HepG2 (cell line): ENCODE results near the gene C1orf159. TPM values are rescaled to one million over a fixed set of nuclear protein-coding genes. Genes with fewer than 3 reads are reported as not detected.

Source experiments
- CENPT ChIP-seq: sonication (generic); formaldehyde crosslinking; IDR thresholded peaks from 2 replicates; pipeline ENCODE4 v1.8.0; 2022; ENCODE audit warnings: low read depth, mild to moderate bottlenecking, moderate library complexity, missing genetic modification reagents
- MED8 ChIP-seq: sonication (generic); formaldehyde crosslinking; IDR thresholded peaks from 2 replicates; pipeline ENCODE4 v1.8.1; 2023; ENCODE audit warnings: mild to moderate bottlenecking, missing genetic modification reagents; ENCODE audit not compliant: insufficient replicate concordance
- MEIS2 ChIP-seq: sonication (generic); formaldehyde crosslinking; IDR thresholded peaks from 2 replicates; pipeline ENCODE4 v1.9.0; 2021; ENCODE audit warnings: mild to moderate bottlenecking, missing genetic modification reagents
- NFE2L1 ChIP-seq: sonication (generic); formaldehyde crosslinking; IDR thresholded peaks from 2 replicates; pipeline ENCODE4 v1.4.0; 2020; ENCODE audit warnings: missing genetic modification reagents, mild to moderate bottlenecking, borderline replicate concordance
- NFKB2 ChIP-seq: sonication (generic); formaldehyde crosslinking; IDR thresholded peaks from 2 replicates; pipeline ENCODE4 v1.4.0; 2020; ENCODE audit warnings: missing genetic modification reagents, borderline replicate concordance
- RFX3 ChIP-seq: IDR thresholded peaks from 2 replicates; pipeline ENCODE4 v1.6.1; 2016; ENCODE audit warnings: missing biosample characterization, missing genetic modification reagents
- SAP130 ChIP-seq: IDR thresholded peaks from 2 replicates; pipeline ENCODE4 v1.6.1; 2016; ENCODE audit warnings: low read depth
- ZNF407 ChIP-seq: sonication (generic); formaldehyde crosslinking; IDR thresholded peaks from one replicate; pipeline ENCODE4 v1.5.1; 2020; ENCODE audit warnings: mild to moderate bottlenecking, missing genetic modification reagents; ENCODE audit errors: not compliant biosample characterization
- ZNF563 ChIP-seq: sonication (generic); formaldehyde crosslinking; IDR thresholded peaks from 2 replicates; pipeline ENCODE4 v1.8.0; 2022; ENCODE audit warnings: mild to moderate bottlenecking, moderate library complexity, missing genetic modification reagents
- ZNF839 ChIP-seq: sonication (generic); formaldehyde crosslinking; IDR thresholded peaks from 2 replicates; pipeline ENCODE4 v1.4.0; 2020; ENCODE audit warnings: missing genetic modification reagents, mild to moderate bottlenecking, borderline replicate concordance
- polyA plus RNA-seq, 8 experiments: library from polyadenylated mRNA; depleted of rRNA in 3 of 8; stranded (reverse) in 7 of 8; unstranded in 1 of 8; fragments of >200 nt; fragmentation: Illumina TruSeq in 4 of 8; extraction: Trizol in 4 of 8; gene quantifications; 2 replicates each; pipeline versions ENCODE4 v1.2.1 to v1.2.3, GENCODE V29; 2011 to 2016; ENCODE audit warnings: low read depth in 4 of 8, missing spikeins in 1 of 8, mixed read lengths in 1 of 8; ENCODE audit not compliant: insufficient read depth in 1 of 8
- total RNA-seq, 5 experiments: library from RNA; depleted of rRNA; stranded (reverse); fragments of >200 nt; fragmentation: Illumina TruSeq; extraction: Trizol; gene quantifications; 2 replicates each; pipeline ENCODE4 v1.2.3, GENCODE V29; 2016; ENCODE audit warnings: low read depth in 1 of 5
- TF ChIP-seq, protein P1 (sequence below): IDR thresholded peaks from 2 replicates; pipeline ENCODE4 v1.6.1; 2016; ENCODE audit warnings: missing biosample characterization, missing genetic modification reagents, low read depth
- TF ChIP-seq, protein P2 (sequence below): sonication (generic); formaldehyde crosslinking; IDR thresholded peaks from 2 replicates; pipeline ENCODE4 v1.5.1; 2020; ENCODE audit warnings: missing genetic modification reagents, mild to moderate bottlenecking, borderline replicate concordance
- TF ChIP-seq, protein P3 (sequence below): sonication (generic); formaldehyde crosslinking; IDR thresholded peaks from 2 replicates; pipeline ENCODE4 v1.5.0; 2020; ENCODE audit warnings: missing genetic modification reagents, mild to moderate bottlenecking, borderline replicate concordance

C1orf159 gene
- total and polyA plus RNA-seq, 2 of the 13 experiments (the other 11 are each of a cell fraction or from before 2014, with no cell fraction given) = 3.8 to 6.7 TPM

DNA sequence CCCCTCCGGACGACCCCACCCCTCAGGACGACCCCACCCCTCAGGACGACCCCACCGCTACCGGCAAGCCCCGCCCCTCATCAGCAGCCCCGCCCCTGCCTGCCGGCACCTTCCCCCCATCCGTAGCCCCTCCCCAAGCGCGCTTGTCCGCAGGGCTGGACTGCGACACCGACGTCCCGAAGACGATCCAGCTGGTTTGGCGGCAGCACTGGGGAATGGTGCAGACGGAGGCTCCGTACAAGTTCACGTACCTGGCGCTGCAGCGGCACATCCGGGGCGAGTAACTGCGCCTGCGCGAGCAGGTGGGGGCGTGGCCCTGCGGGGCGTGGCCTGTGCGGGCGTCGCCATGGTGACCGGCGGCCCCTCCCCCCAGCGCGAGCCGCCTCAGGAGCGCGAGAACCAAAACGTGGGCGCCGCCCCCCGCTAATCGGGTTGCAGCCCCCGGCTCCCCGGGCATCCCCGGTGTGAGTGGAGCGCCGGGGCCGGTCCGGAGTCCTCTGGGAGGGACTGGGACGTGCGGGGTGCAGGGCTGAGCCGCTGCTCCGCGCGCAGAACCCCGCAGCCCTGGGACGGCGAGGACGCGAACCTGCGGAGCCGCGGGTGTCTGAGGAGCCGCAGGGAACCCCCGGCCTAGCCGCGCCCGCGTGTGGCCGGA is 46.7 kb downstream of the C1orf159 start (continued):
- TF ChIP-seq, protein P1, sequence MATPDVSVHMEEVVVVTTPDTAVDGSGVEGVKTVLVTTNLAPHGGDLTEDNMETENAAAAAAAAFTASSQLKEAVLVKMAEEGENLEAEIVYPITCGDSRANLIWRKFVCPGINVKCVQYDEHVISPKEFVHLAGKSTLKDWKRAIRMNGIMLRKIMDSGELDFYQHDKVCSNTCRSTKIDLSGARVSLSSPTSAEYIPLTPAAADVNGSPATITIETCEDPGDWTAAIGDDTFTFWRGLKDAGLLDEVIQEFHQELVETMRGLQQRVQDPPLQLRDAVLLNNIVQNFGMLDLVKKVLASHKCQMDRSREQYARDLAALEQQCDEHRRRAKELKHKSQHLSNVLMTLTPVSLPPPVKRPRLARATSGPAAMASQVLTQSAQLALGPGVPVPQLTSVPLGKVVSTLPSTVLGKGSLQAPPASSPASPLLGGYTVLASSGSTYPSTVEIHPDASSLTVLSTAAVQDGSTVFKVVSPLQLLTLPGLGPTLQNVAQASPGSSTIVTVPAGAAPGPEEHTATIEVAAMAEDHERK = no peak
- TF ChIP-seq MEIS2 (CRISPR knock-in tag) = no peak
- TF ChIP-seq ZNF407 (CRISPR knock-in tag) = no peak
- TF ChIP-seq NFKB2 = no peak
- TF ChIP-seq MED8 (CRISPR knock-in tag) = no peak
- TF ChIP-seq, protein P2, sequence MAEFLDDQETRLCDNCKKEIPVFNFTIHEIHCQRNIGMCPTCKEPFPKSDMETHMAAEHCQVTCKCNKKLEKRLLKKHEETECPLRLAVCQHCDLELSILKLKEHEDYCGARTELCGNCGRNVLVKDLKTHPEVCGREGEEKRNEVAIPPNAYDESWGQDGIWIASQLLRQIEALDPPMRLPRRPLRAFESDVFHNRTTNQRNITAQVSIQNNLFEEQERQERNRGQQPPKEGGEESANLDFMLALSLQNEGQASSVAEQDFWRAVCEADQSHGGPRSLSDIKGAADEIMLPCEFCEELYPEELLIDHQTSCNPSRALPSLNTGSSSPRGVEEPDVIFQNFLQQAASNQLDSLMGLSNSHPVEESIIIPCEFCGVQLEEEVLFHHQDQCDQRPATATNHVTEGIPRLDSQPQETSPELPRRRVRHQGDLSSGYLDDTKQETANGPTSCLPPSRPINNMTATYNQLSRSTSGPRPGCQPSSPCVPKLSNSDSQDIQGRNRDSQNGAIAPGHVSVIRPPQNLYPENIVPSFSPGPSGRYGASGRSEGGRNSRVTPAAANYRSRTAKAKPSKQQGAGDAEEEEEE (CRISPR knock-in tag) = no peak
- TF ChIP-seq ZNF839 (CRISPR knock-in tag) = no peak
- TF ChIP-seq NFE2L1 (CRISPR knock-in tag) = no peak
- no peak for TF ChIP-seq CENPT
- TF ChIP-seq RFX3 (CRISPR knock-in tag) = peak; percentile 84
- TF ChIP-seq SAP130 (CRISPR knock-in tag) = peak; percentile 52
- no peak for TF ChIP-seq ZNF563
- TF ChIP-seq, protein P3, sequence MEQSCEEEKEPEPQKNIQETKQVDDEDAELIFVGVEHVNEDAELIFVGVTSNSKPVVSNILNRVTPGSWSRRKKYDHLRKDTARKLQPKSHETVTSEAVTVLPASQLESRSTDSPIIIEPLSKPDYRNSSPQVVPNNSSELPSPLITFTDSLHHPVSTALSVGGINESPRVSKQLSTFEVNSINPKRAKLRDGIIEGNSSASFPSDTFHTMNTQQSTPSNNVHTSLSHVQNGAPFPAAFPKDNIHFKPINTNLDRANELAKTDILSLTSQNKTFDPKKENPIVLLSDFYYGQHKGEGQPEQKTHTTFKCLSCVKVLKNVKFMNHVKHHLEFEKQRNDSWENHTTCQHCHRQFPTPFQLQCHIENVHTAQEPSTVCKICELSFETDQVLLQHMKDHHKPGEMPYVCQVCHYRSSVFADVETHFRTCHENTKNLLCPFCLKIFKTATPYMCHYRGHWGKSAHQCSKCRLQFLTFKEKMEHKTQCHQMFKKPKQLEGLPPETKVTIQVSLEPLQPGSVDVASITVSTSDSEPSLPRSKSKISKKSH (CRISPR knock-in tag) = no peak
